ENCODE results near the gene CPLX1. TPM values are rescaled to one million over a fixed set of nuclear protein-coding genes. Genes with fewer than 3 reads are reported as not detected.

CPLX1 gene
- total RNA-seq, 1 experiment from 2014 or later = 14.5 TPM

DNA sequence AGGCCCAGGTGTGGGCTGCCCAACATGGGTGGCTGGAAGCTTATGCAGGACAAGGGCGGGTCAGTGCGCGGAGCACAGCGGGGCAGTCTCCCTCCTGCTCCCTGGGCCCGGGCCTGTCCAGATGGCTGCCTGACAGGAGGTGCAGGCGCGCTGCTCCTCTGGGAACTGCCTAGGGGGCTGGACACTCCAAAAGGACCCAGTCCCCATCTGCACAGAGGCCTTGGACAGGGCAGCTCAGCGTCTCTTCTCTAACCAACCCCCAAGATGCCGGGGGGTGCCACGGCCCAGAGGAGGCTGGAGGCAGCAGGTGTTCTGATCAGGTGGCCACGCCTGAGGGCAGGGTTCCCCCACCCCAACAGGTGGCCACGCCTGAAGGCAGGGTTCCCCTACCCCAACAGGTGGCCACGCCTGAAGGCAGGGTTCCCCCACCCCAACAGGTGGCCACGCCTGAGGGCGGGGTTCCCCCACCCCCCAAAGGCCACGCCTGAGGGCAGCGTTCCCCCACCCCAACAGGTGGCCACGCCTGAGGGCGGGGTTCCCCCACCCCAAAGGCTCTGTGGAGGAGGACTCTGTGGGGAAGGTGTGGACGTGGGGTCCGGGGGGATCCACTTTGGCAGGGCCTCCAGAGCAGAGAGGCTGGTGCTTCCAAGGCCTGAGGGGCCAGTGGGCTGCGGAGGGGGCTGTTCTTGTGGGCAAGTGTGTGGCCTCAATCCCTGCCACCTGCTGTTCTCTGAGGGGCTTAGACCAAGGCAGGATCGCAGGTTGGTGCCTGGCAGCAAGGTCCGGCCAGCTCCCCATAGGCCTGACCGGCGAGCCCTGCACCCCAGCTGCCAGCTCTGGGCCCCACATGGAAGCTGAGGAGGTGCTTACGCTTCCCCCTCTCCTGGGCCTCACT lies 36.1 kb downstream of the CPLX1 start:
- Histone ChIP-seq H3K79me2 (ENCODE audit: insufficient read depth, low read length) (no peaks in the 10 kb centered on the region), H3K4me1 (ENCODE audit: control insufficient read depth in 1 of 2, insufficient read depth in 2 of 2, low read length in 2 of 2) (no peaks in the 10 kb centered on the region), H3K36me3 (ENCODE audit: control insufficient read depth in 1 of 2, insufficient read depth in 2 of 2, low read length in 2 of 2) (no peaks in the 10 kb centered on the region), H3K9me3 (ENCODE audit: control insufficient read depth in 1 of 2, insufficient read depth in 1 of 2, low read depth in 1 of 2, low read length in 2 of 2) (no peaks in the 10 kb centered on the region), H3K27me3 (ENCODE audit: insufficient read depth, low read length) (no peaks in the 10 kb centered on the region), H3K4me3 (replicated peaks in 1 of 2; ENCODE audit: low read depth in 1 of 2, low read length in 2 of 2) (no peak overlapping the region), H3K9me2 (ENCODE audit: insufficient read depth) (no peaks in the 10 kb centered on the region), H3K27ac (ENCODE audit: low read depth, low read length) (no peak overlapping the region), H4K20me1 (ENCODE audit: insufficient read depth) (no peaks in the 10 kb centered on the region), H3K9ac (ENCODE audit: low read length) (no peak overlapping the region), H2AFZ (ENCODE audit: low read depth, low read length, poor library complexity, severe bottlenecking) (no peak overlapping the region), H3K4me2 (ENCODE audit: low read length) (no peak overlapping the region)
- intact Hi-C loops (cut with micrococcal nuclease) = no loop called here
- RAD21 ChIA-PET (ENCODE audit: low non-redundant PET in 1 of 2, low total read pairs in 2 of 2, uncharacterized antibody in 2 of 2, unreplicated experiment in 2 of 2) = no interaction called here
- DNase-seq (ENCODE audit: low read depth, low spot score) (no peak), ATAC-seq (no peak)
- POLR2A ChIA-PET = no interaction called here
- CTCF ChIA-PET = no interaction called here
- TF ChIP-seq POLR2AphosphoS5 (IDR thresholded peaks at IDR 0.05; ENCODE audit: low read depth, low read length) = no peak
- no peak for TF ChIP-seq YY1 (IDR thresholded peaks at IDR 0.05; ENCODE audit: extremely low read depth, insufficient replicate concordance, low read depth, low read length)
- TF ChIP-seq, protein P1, sequence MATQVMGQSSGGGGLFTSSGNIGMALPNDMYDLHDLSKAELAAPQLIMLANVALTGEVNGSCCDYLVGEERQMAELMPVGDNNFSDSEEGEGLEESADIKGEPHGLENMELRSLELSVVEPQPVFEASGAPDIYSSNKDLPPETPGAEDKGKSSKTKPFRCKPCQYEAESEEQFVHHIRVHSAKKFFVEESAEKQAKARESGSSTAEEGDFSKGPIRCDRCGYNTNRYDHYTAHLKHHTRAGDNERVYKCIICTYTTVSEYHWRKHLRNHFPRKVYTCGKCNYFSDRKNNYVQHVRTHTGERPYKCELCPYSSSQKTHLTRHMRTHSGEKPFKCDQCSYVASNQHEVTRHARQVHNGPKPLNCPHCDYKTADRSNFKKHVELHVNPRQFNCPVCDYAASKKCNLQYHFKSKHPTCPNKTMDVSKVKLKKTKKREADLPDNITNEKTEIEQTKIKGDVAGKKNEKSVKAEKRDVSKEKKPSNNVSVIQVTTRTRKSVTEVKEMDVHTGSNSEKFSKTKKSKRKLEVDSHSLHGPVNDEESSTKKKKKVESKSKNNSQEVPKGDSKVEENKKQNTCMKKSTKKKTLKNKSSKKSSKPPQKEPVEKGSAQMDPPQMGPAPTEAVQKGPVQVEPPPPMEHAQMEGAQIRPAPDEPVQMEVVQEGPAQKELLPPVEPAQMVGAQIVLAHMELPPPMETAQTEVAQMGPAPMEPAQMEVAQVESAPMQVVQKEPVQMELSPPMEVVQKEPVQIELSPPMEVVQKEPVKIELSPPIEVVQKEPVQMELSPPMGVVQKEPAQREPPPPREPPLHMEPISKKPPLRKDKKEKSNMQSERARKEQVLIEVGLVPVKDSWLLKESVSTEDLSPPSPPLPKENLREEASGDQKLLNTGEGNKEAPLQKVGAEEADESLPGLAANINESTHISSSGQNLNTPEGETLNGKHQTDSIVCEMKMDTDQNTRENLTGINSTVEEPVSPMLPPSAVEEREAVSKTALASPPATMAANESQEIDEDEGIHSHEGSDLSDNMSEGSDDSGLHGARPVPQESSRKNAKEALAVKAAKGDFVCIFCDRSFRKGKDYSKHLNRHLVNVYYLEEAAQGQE (IDR thresholded peaks at IDR 0.05; ENCODE audit: low read depth) = no peak
- no peak for TF ChIP-seq CTCF (IDR thresholded peaks at IDR 0.05 in 2 of 3, conservative IDR thresholded peaks at IDR 0.05 in 1 of 3; ENCODE audit: borderline replicate concordance in 1 of 3, insufficient read depth in 1 of 3, low read depth in 2 of 3, low read length in 2 of 3)
- TF ChIP-seq POLR2A (IDR thresholded peaks at IDR 0.05; ENCODE audit: borderline replicate concordance, extremely low read depth, insufficient read depth, insufficient read length) = no peak
- no peak for TF ChIP-seq EZH2 (IDR thresholded peaks at IDR 0.05)
- TF ChIP-seq ZFX (IDR thresholded peaks at IDR 0.05) = no peak
- no peak for TF ChIP-seq SRF (IDR thresholded peaks at IDR 0.05; ENCODE audit: low read depth)
- TF ChIP-seq, protein P2, sequence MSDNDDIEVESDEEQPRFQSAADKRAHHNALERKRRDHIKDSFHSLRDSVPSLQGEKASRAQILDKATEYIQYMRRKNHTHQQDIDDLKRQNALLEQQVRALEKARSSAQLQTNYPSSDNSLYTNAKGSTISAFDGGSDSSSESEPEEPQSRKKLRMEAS (IDR thresholded peaks at IDR 0.05) = no peak
- TF ChIP-seq ATF3 (IDR thresholded peaks at IDR 0.05) = no peak
- TF ChIP-seq ZBTB33 (IDR thresholded peaks at IDR 0.05; ENCODE audit: extremely low read depth, insufficient replicate concordance, low read length) = no peak
- no peak for TF ChIP-seq CBX3 (IDR thresholded peaks at IDR 0.05; ENCODE audit: low read depth)
- no TSS peak for BruUV-seq (replicated peaks)
